ENCODE results near the gene ZNF232. TPM values are rescaled to one million over a fixed set of nuclear protein-coding genes. Genes with fewer than 3 reads are reported as not detected.
"Not testable (repeated sequence)": the region's sequence is repeated elsewhere in the genome, so short reads cannot be mapped to it uniquely, and the experiment has no call there.

Gene ZNF232
- polyA plus RNA-seq, 1 donor from 2014 or later = 32.5 TPM

DNA sequence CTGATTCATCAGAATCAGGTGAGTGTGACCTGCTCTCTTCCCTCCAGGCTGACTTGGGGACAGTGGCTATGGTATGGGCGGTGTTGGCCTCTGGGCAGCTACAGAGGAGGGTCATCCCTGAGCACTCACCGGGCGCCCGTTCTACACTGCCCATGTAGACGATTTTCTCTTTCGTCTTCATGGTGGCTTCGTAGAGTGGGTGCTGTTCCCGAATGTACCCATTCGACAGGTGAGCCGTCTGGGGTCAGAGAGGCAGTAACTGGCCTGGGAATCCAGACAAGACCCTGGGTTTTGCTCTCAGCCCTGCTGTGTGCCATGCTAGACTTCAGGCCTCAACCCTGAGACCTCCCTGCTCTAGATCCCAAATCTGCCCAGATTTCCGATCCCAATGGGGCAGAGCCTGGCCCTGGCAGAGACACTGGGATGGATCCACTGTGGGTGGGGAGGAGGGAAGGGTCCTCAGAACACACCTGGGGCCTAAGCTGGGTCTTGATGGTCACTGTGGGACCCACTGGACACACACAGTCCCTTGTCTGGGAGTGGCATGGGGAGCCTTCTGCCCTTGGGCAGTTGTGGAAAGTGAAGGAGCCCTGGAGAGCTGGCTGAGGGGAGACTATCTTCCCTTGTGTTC lies 17.3 kb upstream of the ZNF232 start:
- TF ChIP-seq SMC3 (conservative IDR thresholded peaks at IDR 0.05; ENCODE audit: poor library complexity) (no peak), RAD21 (conservative IDR thresholded peaks at IDR 0.05) (no peak), EP300 (conservative IDR thresholded peaks at IDR 0.05; ENCODE audit: poor library complexity, severe bottlenecking) (no peak), CTCF (IDR thresholded peaks at IDR 0.05; ENCODE audit: poor library complexity, severe bottlenecking) (no peak), POLR2AphosphoS5 (IDR thresholded peaks at IDR 0.05) (no peak), TAF1 (IDR thresholded peaks at IDR 0.05; ENCODE audit: low read depth) (no peak), EZH2 (IDR thresholded peaks at IDR 0.05; ENCODE audit: borderline replicate concordance, insufficient read depth, low read length, poor library complexity, severe bottlenecking) (no peak), MXI1 (conservative IDR thresholded peaks at IDR 0.05; ENCODE audit: poor library complexity, severe bottlenecking) (no peak)
- TF ChIP-seq, protein P1, sequence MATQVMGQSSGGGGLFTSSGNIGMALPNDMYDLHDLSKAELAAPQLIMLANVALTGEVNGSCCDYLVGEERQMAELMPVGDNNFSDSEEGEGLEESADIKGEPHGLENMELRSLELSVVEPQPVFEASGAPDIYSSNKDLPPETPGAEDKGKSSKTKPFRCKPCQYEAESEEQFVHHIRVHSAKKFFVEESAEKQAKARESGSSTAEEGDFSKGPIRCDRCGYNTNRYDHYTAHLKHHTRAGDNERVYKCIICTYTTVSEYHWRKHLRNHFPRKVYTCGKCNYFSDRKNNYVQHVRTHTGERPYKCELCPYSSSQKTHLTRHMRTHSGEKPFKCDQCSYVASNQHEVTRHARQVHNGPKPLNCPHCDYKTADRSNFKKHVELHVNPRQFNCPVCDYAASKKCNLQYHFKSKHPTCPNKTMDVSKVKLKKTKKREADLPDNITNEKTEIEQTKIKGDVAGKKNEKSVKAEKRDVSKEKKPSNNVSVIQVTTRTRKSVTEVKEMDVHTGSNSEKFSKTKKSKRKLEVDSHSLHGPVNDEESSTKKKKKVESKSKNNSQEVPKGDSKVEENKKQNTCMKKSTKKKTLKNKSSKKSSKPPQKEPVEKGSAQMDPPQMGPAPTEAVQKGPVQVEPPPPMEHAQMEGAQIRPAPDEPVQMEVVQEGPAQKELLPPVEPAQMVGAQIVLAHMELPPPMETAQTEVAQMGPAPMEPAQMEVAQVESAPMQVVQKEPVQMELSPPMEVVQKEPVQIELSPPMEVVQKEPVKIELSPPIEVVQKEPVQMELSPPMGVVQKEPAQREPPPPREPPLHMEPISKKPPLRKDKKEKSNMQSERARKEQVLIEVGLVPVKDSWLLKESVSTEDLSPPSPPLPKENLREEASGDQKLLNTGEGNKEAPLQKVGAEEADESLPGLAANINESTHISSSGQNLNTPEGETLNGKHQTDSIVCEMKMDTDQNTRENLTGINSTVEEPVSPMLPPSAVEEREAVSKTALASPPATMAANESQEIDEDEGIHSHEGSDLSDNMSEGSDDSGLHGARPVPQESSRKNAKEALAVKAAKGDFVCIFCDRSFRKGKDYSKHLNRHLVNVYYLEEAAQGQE (IDR thresholded peaks at IDR 0.05; ENCODE audit: borderline replicate concordance) = no peak
- Histone ChIP-seq H3K4me3 (ENCODE audit: low read length) (no peak overlapping the region), H3K79me2 (replicated peaks; ENCODE audit: insufficient read depth, low read length) (no peaks in the 10 kb centered on the region), H3K9me2 (ENCODE audit: insufficient read depth, low read length) (no peaks in the 10 kb centered on the region), H3F3A (ENCODE audit: insufficient read depth, low read length, poor library complexity, severe bottlenecking) (no peaks in the 10 kb centered on the region), H4K20me1 (ENCODE audit: insufficient read depth) (no peaks in the 10 kb centered on the region), H3K9me3 (ENCODE audit: low read length) (no peaks in the 10 kb centered on the region), H3K9ac (ENCODE audit: low read length) (no peak overlapping the region), H3K4me2 (ENCODE audit: low read length) (no peak overlapping the region), H2AFZ (ENCODE audit: low read depth, low read length) (no peak overlapping the region), H3K36me3 (ENCODE audit: insufficient read depth, low read length) (no peaks in the 10 kb centered on the region), H3K27ac (ENCODE audit: low read length) (no peak overlapping the region), H3K27me3 (ENCODE audit: insufficient read depth, low read depth, low read length) (no peaks in the 10 kb centered on the region)

DNA sequence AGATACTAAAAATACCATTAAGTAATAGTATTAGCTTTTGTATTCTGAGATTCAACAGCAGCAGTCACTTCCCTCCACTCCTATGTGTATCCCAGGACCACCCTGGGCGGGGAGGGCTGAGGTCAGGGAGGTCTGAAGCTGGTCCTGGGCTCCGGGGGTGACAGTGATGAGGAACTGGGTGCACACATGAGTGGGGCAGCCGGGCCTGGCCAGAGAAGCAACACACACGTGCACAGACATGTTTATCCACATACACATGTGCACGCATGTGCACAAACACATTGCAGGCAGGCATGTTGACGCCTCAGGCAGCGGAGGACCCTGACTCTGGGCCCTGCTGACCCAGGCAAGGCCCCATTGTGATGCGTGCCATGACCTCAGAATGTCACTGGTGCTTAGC lies 16.7 kb upstream of the ZNF232 start:
- not testable (repeated sequence) for H4K20me1 ChIP-seq (ENCODE audit: insufficient read depth)

DNA sequence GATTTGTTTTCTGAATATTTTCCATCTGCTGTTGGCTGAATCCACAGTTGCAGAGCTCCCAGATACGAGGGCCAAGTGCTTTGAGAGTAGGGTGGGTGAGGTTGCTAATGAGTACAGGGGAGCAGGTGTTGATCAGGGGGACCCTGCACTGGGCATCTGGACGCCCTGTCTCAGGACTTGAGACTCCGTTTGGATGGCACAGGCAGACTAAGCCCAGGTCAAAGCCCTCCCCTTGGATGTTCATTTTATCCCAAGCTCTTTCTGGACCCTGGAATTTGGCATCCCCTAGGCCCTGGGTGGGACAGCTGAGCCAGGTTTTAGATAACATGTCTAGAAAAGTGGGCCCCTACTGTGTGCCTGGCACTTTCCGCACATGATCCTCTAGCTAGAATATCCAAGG lies 16.2 kb upstream of the ZNF232 start:
- H3K27me3 ChIP-seq (ENCODE audit: insufficient read depth, low read depth, low read length) = peaks cover under 1% of the 10 kb centered on the region
- H3K79me2 ChIP-seq (replicated peaks; ENCODE audit: insufficient read depth, low read length) = no peaks in the 10 kb centered on the region
- no peak overlapping the region for H2AFZ ChIP-seq (ENCODE audit: low read depth, low read length)
- no peaks in the 10 kb centered on the region for H3K9me2 ChIP-seq (ENCODE audit: insufficient read depth, low read length)
- H3K4me2 ChIP-seq (ENCODE audit: low read length) = no peak overlapping the region
- H3F3A ChIP-seq (ENCODE audit: insufficient read depth, low read length, poor library complexity, severe bottlenecking) = no peaks in the 10 kb centered on the region
- H3K9ac ChIP-seq (ENCODE audit: low read length) = no peak overlapping the region
- no peak overlapping the region for H3K27ac ChIP-seq (ENCODE audit: low read length)
- H4K20me1 ChIP-seq (ENCODE audit: insufficient read depth) = no peaks in the 10 kb centered on the region
- H3K9me3 ChIP-seq (ENCODE audit: low read length) = no peaks in the 10 kb centered on the region
- TF ChIP-seq, protein P1 (IDR thresholded peaks at IDR 0.05; ENCODE audit: borderline replicate concordance) = no peak
- TF ChIP-seq CTCF (IDR thresholded peaks at IDR 0.05; ENCODE audit: poor library complexity, severe bottlenecking) (no peak), EZH2 (IDR thresholded peaks at IDR 0.05; ENCODE audit: borderline replicate concordance, insufficient read depth, low read length, poor library complexity, severe bottlenecking) (no peak), POLR2AphosphoS5 (IDR thresholded peaks at IDR 0.05) (no peak)
- no peaks in the 10 kb centered on the region for H3K36me3 ChIP-seq (ENCODE audit: insufficient read depth, low read length)
- H3K4me3 ChIP-seq (ENCODE audit: low read length) = no peak overlapping the region

More for the DNA sequence above, 16.7 kb upstream of the ZNF232 start:
- not testable (repeated sequence) for H3K79me2 ChIP-seq (replicated peaks; ENCODE audit: insufficient read depth, low read length); H3K9me2 ChIP-seq (ENCODE audit: insufficient read depth, low read length); H3K27ac ChIP-seq (ENCODE audit: low read length); H2AFZ ChIP-seq (ENCODE audit: low read depth, low read length); H3F3A ChIP-seq (ENCODE audit: insufficient read depth, low read length, poor library complexity, severe bottlenecking); H3K4me2 ChIP-seq (ENCODE audit: low read length); H3K4me3 ChIP-seq (ENCODE audit: low read length); H3K9me3 ChIP-seq (ENCODE audit: low read length); H3K36me3 ChIP-seq (ENCODE audit: insufficient read depth, low read length); H3K9ac ChIP-seq (ENCODE audit: low read length); H3K27me3 ChIP-seq (ENCODE audit: insufficient read depth, low read depth, low read length)

All from neural cell (in vitro differentiated cells).